Neural cell (in vitro differentiated cells): ENCODE data around the gene MRPS21. TPM values are rescaled to one million over a fixed set of nuclear protein-coding genes. Genes with fewer than 3 reads are reported as not detected.

Source experiments
- H2AFZ ChIP-seq: fragments of 200-600, 300-800 bp; sonication (generic), shearing (Covaris generic); 2 replicates; pipeline ENCODE4 v1.6.0; 2014; ENCODE audit warnings: low read depth, mild to moderate bottlenecking, antibody characterized with exemption, low read length, moderate library complexity
- H3F3A ChIP-seq: fragments of 200-600 bp; shearing (Covaris generic); 2 replicates; pipeline ENCODE4 v1.6.1; 2016; ENCODE audit warnings: mild to moderate bottlenecking, moderate library complexity, mixed read lengths, antibody characterized with exemption, low read length; ENCODE audit not compliant: insufficient read depth, poor library complexity, severe bottlenecking
- H3K27ac ChIP-seq: fragments of 200-600, 300-800 bp; sonication (generic), shearing (Covaris generic); 2 replicates; pipeline ENCODE4 v1.5.1; 2014; ENCODE audit warnings: mild to moderate bottlenecking, low read length, moderate library complexity
- H3K27me3 ChIP-seq: fragments of 300-800, 200-600 bp; sonication (generic), shearing (Covaris generic); 2 replicates; pipeline ENCODE4 v1.6.0; 2014; ENCODE audit warnings: mild to moderate bottlenecking, low read depth, low read length, moderate library complexity; ENCODE audit not compliant: insufficient read depth
- H3K36me3 ChIP-seq: fragments of 300-800, 200-600 bp; sonication (generic), shearing (Covaris generic); 2 replicates; pipeline ENCODE4 v1.5.1; 2014; ENCODE audit warnings: mild to moderate bottlenecking, antibody characterized with exemption, low read length, moderate library complexity; ENCODE audit not compliant: insufficient read depth
- H3K4me2 ChIP-seq: fragments of 300-800, 200-600 bp; sonication (generic), shearing (Covaris generic); 2 replicates; pipeline ENCODE4 v1.6.0; 2014; ENCODE audit warnings: mild to moderate bottlenecking, low read length
- H3K4me3 ChIP-seq: fragments of 300-800, 200-600 bp; sonication (generic), shearing (Covaris generic); 2 replicates; pipeline ENCODE4 v1.5.1; 2014; ENCODE audit warnings: mild to moderate bottlenecking, low read length, moderate library complexity
- H3K79me2 ChIP-seq: fragments of 200-600 bp; shearing (Covaris generic); replicated peaks from 2 replicates; pipeline ENCODE4 v1.6.0; 2014; ENCODE audit warnings: mild to moderate bottlenecking, low read length, moderate library complexity; ENCODE audit not compliant: insufficient read depth
- H3K9ac ChIP-seq: fragments of 300-800, 200-600 bp; sonication (generic), shearing (Covaris generic); 2 replicates; pipeline ENCODE4 v1.6.1; 2016; ENCODE audit warnings: mild to moderate bottlenecking, low read length, mixed read lengths
- H3K9me2 ChIP-seq: fragments of 200-600 bp; shearing (Covaris generic); 2 replicates; pipeline ENCODE4 v1.6.1; 2016; ENCODE audit warnings: mild to moderate bottlenecking, low read length, mixed read lengths; ENCODE audit not compliant: insufficient read depth
- H3K9me3 ChIP-seq: fragments of 200-600, 300-800 bp; sonication (generic), shearing (Covaris generic); 2 replicates; pipeline ENCODE4 v1.6.1; 2016; ENCODE audit warnings: mild to moderate bottlenecking, mixed run types, low read length, moderate library complexity, mixed read lengths
- H4K20me1 ChIP-seq: fragments of 200-600 bp; shearing (Covaris generic); 2 replicates; pipeline ENCODE4 v1.6.1; 2016; ENCODE audit warnings: mild to moderate bottlenecking, mixed run types; ENCODE audit not compliant: insufficient read depth
- CTCF ChIP-seq: fragments of 450-650 bp; IDR thresholded peaks from 2 replicates; pipeline ENCODE4 v1.5.1; 2014; ENCODE audit warnings: antibody characterized with exemption, mild to moderate bottlenecking, moderate library complexity; ENCODE audit not compliant: poor library complexity, severe bottlenecking
- EP300 ChIP-seq: fragments of 450-650 bp; conservative IDR thresholded peaks from 2 replicates; pipeline ENCODE4 v1.6.1; 2014; ENCODE audit warnings: antibody characterized with exemption, mild to moderate bottlenecking, moderate library complexity; ENCODE audit not compliant: poor library complexity, severe bottlenecking
- EZH2 ChIP-seq: fragments of 200-600, 300-800 bp; shearing (Covaris generic), sonication (generic); IDR thresholded peaks from 2 replicates; pipeline ENCODE4 v1.6.1; 2014; ENCODE audit warnings: antibody characterized with exemption, low read length, borderline replicate concordance, mild to moderate bottlenecking; ENCODE audit not compliant: insufficient read depth, poor library complexity, severe bottlenecking
- MXI1 ChIP-seq: fragments of 450-650 bp; conservative IDR thresholded peaks from 2 replicates; pipeline ENCODE4 v1.6.1; 2014; ENCODE audit warnings: antibody characterized with exemption, mild to moderate bottlenecking; ENCODE audit not compliant: poor library complexity, severe bottlenecking
- RAD21 ChIP-seq: fragments of 450-650 bp; conservative IDR thresholded peaks from 2 replicates; pipeline ENCODE4 v1.6.1; 2014; ENCODE audit warnings: antibody characterized with exemption, mild to moderate bottlenecking, moderate library complexity
- SMC3 ChIP-seq: fragments of 450-650 bp; conservative IDR thresholded peaks from 2 replicates; pipeline ENCODE4 v1.6.1; 2014; ENCODE audit warnings: antibody characterized with exemption, mild to moderate bottlenecking, moderate library complexity; ENCODE audit not compliant: poor library complexity
- polyA plus RNA-seq: library from polyadenylated mRNA; depleted of rRNA; stranded (reverse); fragments of >200 nt; gene quantifications from 2 replicates; pipeline ENCODE4 v1.2.3, GENCODE V29; 2014
- TF ChIP-seq, protein P1 (sequence below): IDR thresholded peaks from 2 replicates; pipeline ENCODE4 v1.6.1; 2012; ENCODE audit warnings: borderline replicate concordance

The MRPS21 gene
- polyA plus RNA-seq, 1 donor from 2014 or later: 170 TPM

GRCh38 chr1:150259758-150260669, 33.6 kb upstream of the MRPS21 start:
- H3K4me2 ChIP-seq: no peak overlapping the region
- no peaks in the 10 kb centered on the region for H3K27me3 ChIP-seq
- no peaks in the 10 kb centered on the region for H3K9me3 ChIP-seq
- H3F3A ChIP-seq: no peaks in the 10 kb centered on the region
- H3K4me3 ChIP-seq: no peak overlapping the region
- no peaks in the 10 kb centered on the region for H3K9me2 ChIP-seq
- no peak overlapping the region for H2AFZ ChIP-seq
- no peak overlapping the region for H3K9ac ChIP-seq
- H3K79me2 ChIP-seq: no peaks in the 10 kb centered on the region
- TF ChIP-seq EP300 (no peak), MXI1 (no peak)
- H3K36me3 ChIP-seq: no peaks in the 10 kb centered on the region
- H4K20me1 ChIP-seq: no peaks in the 10 kb centered on the region
- no peak overlapping the region for H3K27ac ChIP-seq

DNA sequence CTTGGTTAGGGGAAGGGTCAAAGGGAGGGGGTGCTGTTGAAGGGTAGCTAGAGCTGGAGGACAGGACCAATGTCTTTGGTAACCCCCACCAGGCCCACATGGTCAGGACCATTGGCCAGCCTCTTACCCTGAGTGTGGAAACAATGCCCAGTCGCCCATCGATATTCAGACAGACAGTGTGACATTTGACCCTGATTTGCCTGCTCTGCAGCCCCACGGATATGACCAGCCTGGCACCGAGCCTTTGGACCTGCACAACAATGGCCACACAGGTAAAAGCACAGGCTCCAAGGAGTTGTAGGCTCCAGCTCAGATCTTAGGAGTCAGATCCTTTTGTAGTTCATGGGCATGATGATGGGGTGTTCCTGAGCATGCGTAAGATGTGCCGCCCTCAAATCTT, 32.3 kb upstream of the MRPS21 start:
- Histone ChIP-seq H3F3A (no peaks in the 10 kb centered on the region), H3K4me3 (no peak overlapping the region), H4K20me1 (no peaks in the 10 kb centered on the region), H2AFZ (no peak overlapping the region), H3K79me2 (no peaks in the 10 kb centered on the region), H3K9ac (no peak overlapping the region), H3K27me3 (no peaks in the 10 kb centered on the region), H3K4me2 (no peak overlapping the region), H3K9me2 (no peaks in the 10 kb centered on the region), H3K36me3 (no peaks in the 10 kb centered on the region), H3K27ac (no peak overlapping the region), H3K9me3 (no peaks in the 10 kb centered on the region)
- TF ChIP-seq EP300 (no peak), SMC3 (no peak), RAD21 (no peak), EZH2 (no peak)

GRCh38 chr1:150262388-150263320, 31.0 kb upstream of the MRPS21 start:
- Histone ChIP-seq H3K27ac (no peak overlapping the region), H3K79me2 (peaks cover 7% of the 10 kb centered on the region), H3K9me3 (no peaks in the 10 kb centered on the region), H3K27me3 (no peaks in the 10 kb centered on the region), H3F3A (no peaks in the 10 kb centered on the region), H4K20me1 (no peaks in the 10 kb centered on the region), H2AFZ (no peak overlapping the region), H3K9ac (no peak overlapping the region), H3K36me3 (no peaks in the 10 kb centered on the region), H3K4me2 (no peak overlapping the region), H3K4me3 (no peak overlapping the region), H3K9me2 (no peaks in the 10 kb centered on the region)
- TF ChIP-seq, protein P1, sequence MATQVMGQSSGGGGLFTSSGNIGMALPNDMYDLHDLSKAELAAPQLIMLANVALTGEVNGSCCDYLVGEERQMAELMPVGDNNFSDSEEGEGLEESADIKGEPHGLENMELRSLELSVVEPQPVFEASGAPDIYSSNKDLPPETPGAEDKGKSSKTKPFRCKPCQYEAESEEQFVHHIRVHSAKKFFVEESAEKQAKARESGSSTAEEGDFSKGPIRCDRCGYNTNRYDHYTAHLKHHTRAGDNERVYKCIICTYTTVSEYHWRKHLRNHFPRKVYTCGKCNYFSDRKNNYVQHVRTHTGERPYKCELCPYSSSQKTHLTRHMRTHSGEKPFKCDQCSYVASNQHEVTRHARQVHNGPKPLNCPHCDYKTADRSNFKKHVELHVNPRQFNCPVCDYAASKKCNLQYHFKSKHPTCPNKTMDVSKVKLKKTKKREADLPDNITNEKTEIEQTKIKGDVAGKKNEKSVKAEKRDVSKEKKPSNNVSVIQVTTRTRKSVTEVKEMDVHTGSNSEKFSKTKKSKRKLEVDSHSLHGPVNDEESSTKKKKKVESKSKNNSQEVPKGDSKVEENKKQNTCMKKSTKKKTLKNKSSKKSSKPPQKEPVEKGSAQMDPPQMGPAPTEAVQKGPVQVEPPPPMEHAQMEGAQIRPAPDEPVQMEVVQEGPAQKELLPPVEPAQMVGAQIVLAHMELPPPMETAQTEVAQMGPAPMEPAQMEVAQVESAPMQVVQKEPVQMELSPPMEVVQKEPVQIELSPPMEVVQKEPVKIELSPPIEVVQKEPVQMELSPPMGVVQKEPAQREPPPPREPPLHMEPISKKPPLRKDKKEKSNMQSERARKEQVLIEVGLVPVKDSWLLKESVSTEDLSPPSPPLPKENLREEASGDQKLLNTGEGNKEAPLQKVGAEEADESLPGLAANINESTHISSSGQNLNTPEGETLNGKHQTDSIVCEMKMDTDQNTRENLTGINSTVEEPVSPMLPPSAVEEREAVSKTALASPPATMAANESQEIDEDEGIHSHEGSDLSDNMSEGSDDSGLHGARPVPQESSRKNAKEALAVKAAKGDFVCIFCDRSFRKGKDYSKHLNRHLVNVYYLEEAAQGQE: no peak
- TF ChIP-seq CTCF (no peak), RAD21 (no peak), EZH2 (no peak)
